Activated naive CD4-positive, alpha-beta T cell treated with anti-CD3 and anti-CD28 coated beads, Interleukin-2, amount 10 ng/mL, durations not matched to agents 7 days and 5 days (primary cell): Measurements from ENCODE around the gene ISLR2.

Experiments
- CTCF ChIA-PET: fragments of 350-600 bp; sonication (Branson Sonifier 250); formaldehyde crosslinking; loops from one replicate; lab custom pipeline; 2021; ENCODE audit warnings: antibody characterized with exemption; lab: Charles Lee
- DNase-seq: peaks from one replicate; pipeline ENCODE4 v3.0.0-alpha.2; 2020
- H3K27ac Mint-ChIP-seq: one replicate; pipeline ENCODE4 v1.8.0; 2021; ENCODE audit warnings: mild to moderate bottlenecking, moderate library complexity, mixed read lengths
- H3K27me3 Mint-ChIP-seq: one replicate; pipeline ENCODE4 v1.8.0; 2021; ENCODE audit warnings: mild to moderate bottlenecking, mixed read lengths
- H3K36me3 Mint-ChIP-seq: one replicate; pipeline ENCODE4 v1.8.0; 2021; ENCODE audit warnings: mixed read lengths
- H3K4me1 Mint-ChIP-seq: one replicate; pipeline ENCODE4 v1.8.0; 2021; ENCODE audit warnings: mixed read lengths
- H3K4me3 Mint-ChIP-seq: one replicate; pipeline ENCODE4 v1.8.0; 2021; ENCODE audit warnings: mild to moderate bottlenecking, moderate library complexity, mixed read lengths
- H3K9me3 Mint-ChIP-seq: one replicate; pipeline ENCODE4 v1.8.0; 2021; ENCODE audit warnings: mixed read lengths

Gene ISLR2

GRCh38 chr15:74134387-74135027 is 4.1 kb downstream of the ISLR2 start:
- Mint-ChIP-seq H3K4me1 (peaks cover 26% of the 10 kb centered on the region), H3K36me3 (peaks cover 4% of the 10 kb centered on the region), H3K27me3 (peaks cover 100% of the 10 kb centered on the region), H3K4me3 (peak overlapping the region; percentile 51), H3K9me3 (no peaks in the 10 kb centered on the region), H3K27ac (peak overlapping the region; percentile 60)
- CTCF ChIA-PET: interaction anchor here (0.8 to 1.2 kb wide), 3 partner anchors 129 to 163 kb away, joined by 3 to 4 read pairs (median 4); no protein-coding TSS in a partner anchor
- DNase-seq: peak; percentile 42

GRCh38 chr15:74135041-74135565 is 4.7 kb downstream of the ISLR2 start:
- no peak for DNase-seq
- Mint-ChIP-seq H3K4me1 (peaks cover 28% of the 10 kb centered on the region), H3K4me3 (peak overlapping the region; percentile 51), H3K27ac (peak overlapping the region; percentile 60), H3K36me3 (peaks cover 4% of the 10 kb centered on the region), H3K9me3 (no peaks in the 10 kb centered on the region), H3K27me3 (peaks cover 98% of the 10 kb centered on the region)
- CTCF ChIA-PET: interaction anchor here (1.2 kb wide), 1 partner anchor 129 kb away, joined by 3 read pairs; no protein-coding TSS in a partner anchor

GRCh38 chr15:74136540-74136813 is 6.1 kb downstream of the ISLR2 start:
- no peak overlapping the region for H3K27ac Mint-ChIP-seq
- peaks cover 95% of the 10 kb centered on the region for H3K27me3 Mint-ChIP-seq
- peak overlapping the region; percentile 50 for H3K4me3 Mint-ChIP-seq
- no peaks in the 10 kb centered on the region for H3K9me3 Mint-ChIP-seq
- H3K36me3 Mint-ChIP-seq: peaks cover 4% of the 10 kb centered on the region
- DNase-seq: no peak
- CTCF ChIA-PET: no interaction called here
- peaks cover 26% of the 10 kb centered on the region for H3K4me1 Mint-ChIP-seq

- Mint-ChIP-seq H3K4me3 (peak overlapping the region; percentile 50), H3K36me3 (peaks cover 4% of the 10 kb centered on the region), H3K27me3 (peaks cover 94% of the 10 kb centered on the region), H3K27ac (peak overlapping the region; percentile 12), H3K9me3 (no peaks in the 10 kb centered on the region), H3K4me1 (peaks cover 26% of the 10 kb centered on the region)
- CTCF ChIA-PET: no interaction called here
- no peak for DNase-seq
Observed at GRCh38 chr15:74136814-74137536, 6.6 kb downstream of the ISLR2 start.

GRCh38 chr15:74137537-74137894 is 7.1 kb downstream of the ISLR2 start:
- Mint-ChIP-seq H3K36me3 (peaks cover 4% of the 10 kb centered on the region), H3K4me3 (no peak overlapping the region), H3K27ac (no peak overlapping the region), H3K9me3 (no peaks in the 10 kb centered on the region), H3K27me3 (peaks cover 90% of the 10 kb centered on the region), H3K4me1 (peaks cover 26% of the 10 kb centered on the region)
- CTCF ChIA-PET: interaction anchor here (0.9 to 1.4 kb wide), 2 partner anchors 16 to 185 kb away, joined by 3 read pairs; no protein-coding TSS in a partner anchor
- no peak for DNase-seq

GRCh38 chr15:74138642-74139041 is 8.3 kb downstream of the ISLR2 start:
- Mint-ChIP-seq H3K27ac (no peak overlapping the region), H3K9me3 (no peaks in the 10 kb centered on the region), H3K36me3 (peaks cover 4% of the 10 kb centered on the region), H3K4me1 (peaks cover 23% of the 10 kb centered on the region), H3K27me3 (peaks cover 79% of the 10 kb centered on the region), H3K4me3 (no peak overlapping the region)
- CTCF ChIA-PET: interaction anchor here (0.9 to 1.5 kb wide), 3 partner anchors 15 to 184 kb away, joined by 3 read pairs; no protein-coding TSS in a partner anchor
- no peak for DNase-seq

GRCh38 chr15:74141591-74141990 is 11.2 kb downstream of the ISLR2 start:
- H3K4me1 Mint-ChIP-seq: peaks cover 11% of the 10 kb centered on the region
- H3K27me3 Mint-ChIP-seq: peaks cover 72% of the 10 kb centered on the region
- H3K4me3 Mint-ChIP-seq: no peak overlapping the region
- H3K36me3 Mint-ChIP-seq: no peaks in the 10 kb centered on the region
- no peak overlapping the region for H3K27ac Mint-ChIP-seq
- no peak for DNase-seq
- H3K9me3 Mint-ChIP-seq: no peaks in the 10 kb centered on the region
- CTCF ChIA-PET: no interaction called here

GRCh38 chr15:74144153-74144775 is 13.9 kb downstream of the ISLR2 start:
- H3K4me1 Mint-ChIP-seq: peaks cover 2% of the 10 kb centered on the region
- H3K27ac Mint-ChIP-seq: no peak overlapping the region
- no peaks in the 10 kb centered on the region for H3K36me3 Mint-ChIP-seq
- H3K27me3 Mint-ChIP-seq: peaks cover 56% of the 10 kb centered on the region
- H3K4me3 Mint-ChIP-seq: no peak overlapping the region
- H3K9me3 Mint-ChIP-seq: no peaks in the 10 kb centered on the region
- no peak for DNase-seq
- CTCF ChIA-PET: interaction anchor here (0.8 to 1.1 kb wide), 2 partner anchors 16 to 19 kb away, joined by 3 to 4 read pairs; no protein-coding TSS in a partner anchor

GRCh38 chr15:74146277-74146800 is 16.0 kb downstream of the ISLR2 start:
- no peak for DNase-seq
- H3K9me3 Mint-ChIP-seq: no peaks in the 10 kb centered on the region
- H3K36me3 Mint-ChIP-seq: no peaks in the 10 kb centered on the region
- H3K27me3 Mint-ChIP-seq: peaks cover 48% of the 10 kb centered on the region
- H3K4me3 Mint-ChIP-seq: no peak overlapping the region
- CTCF ChIA-PET: no interaction called here
- H3K27ac Mint-ChIP-seq: no peak overlapping the region
- H3K4me1 Mint-ChIP-seq: no peaks in the 10 kb centered on the region

- peaks cover 51% of the 10 kb centered on the region for H3K27me3 Mint-ChIP-seq
- H3K36me3 Mint-ChIP-seq: no peaks in the 10 kb centered on the region
- no peak overlapping the region for H3K4me3 Mint-ChIP-seq
- no peak overlapping the region for H3K27ac Mint-ChIP-seq
- CTCF ChIA-PET: no interaction called here
- no peaks in the 10 kb centered on the region for H3K9me3 Mint-ChIP-seq
- H3K4me1 Mint-ChIP-seq: no peaks in the 10 kb centered on the region
- DNase-seq: no peak
Observed at GRCh38 chr15:74147051-74147450, 16.7 kb downstream of the ISLR2 start.

GRCh38 chr15:74155766-74156417 is 25.5 kb downstream of the ISLR2 start:
- H3K4me1 Mint-ChIP-seq: peaks cover 23% of the 10 kb centered on the region
- no peak overlapping the region for H3K27ac Mint-ChIP-seq
- DNase-seq: no peak
- no peaks in the 10 kb centered on the region for H3K36me3 Mint-ChIP-seq
- CTCF ChIA-PET: interaction anchor here (1.7 to 1.8 kb wide), 2 partner anchors 153 to 167 kb away, joined by 4 to 7 read pairs; no protein-coding TSS in a partner anchor
- no peak overlapping the region for H3K4me3 Mint-ChIP-seq
- H3K27me3 Mint-ChIP-seq: peaks cover 38% of the 10 kb centered on the region
- no peaks in the 10 kb centered on the region for H3K9me3 Mint-ChIP-seq

- no peaks in the 10 kb centered on the region for H3K9me3 Mint-ChIP-seq
- CTCF ChIA-PET: interaction anchor here (1.7 to 1.8 kb wide), 2 partner anchors 153 to 166 kb away, joined by 4 to 7 read pairs; no protein-coding TSS in a partner anchor
- H3K4me1 Mint-ChIP-seq: peaks cover 23% of the 10 kb centered on the region
- peak; percentile 37 for DNase-seq
- H3K4me3 Mint-ChIP-seq: no peak overlapping the region
- no peak overlapping the region for H3K27ac Mint-ChIP-seq
- no peaks in the 10 kb centered on the region for H3K36me3 Mint-ChIP-seq
- peaks cover 31% of the 10 kb centered on the region for H3K27me3 Mint-ChIP-seq
Observed at GRCh38 chr15:74156678-74157411, 26.5 kb downstream of the ISLR2 start.
